WTC11 (cell line): ENCODE results near the gene SERPING1. TPM values are rescaled to one million over a fixed set of nuclear protein-coding genes. Genes with fewer than 3 reads are reported as not detected.

Source experiments
- ATAC-seq: fragments of 200-7000 bp; cut with Tn5 transposase; 2 replicates; pipeline ENCODE4 v1.10.0; 2021; ENCODE audit warnings: mild to moderate bottlenecking, moderate library complexity
- CTCF ChIA-PET: fragments of 300-600 bp; sonication (Branson Sonifier 250); formaldehyde crosslinking; loops from one replicate; lab custom pipeline; 2021; ENCODE audit warnings: antibody characterized with exemption; lab: Charles Lee
- POLR2A ChIA-PET: fragments of 350-600 bp; sonication (Branson Sonifier 250); formaldehyde crosslinking; loops from one replicate; lab custom pipeline; 2021; ENCODE audit warnings: antibody characterized with exemption; lab: Charles Lee
- DNase-seq: peaks from one replicate; pipeline ENCODE4 v3.0.0; 2021; ENCODE audit warnings: low spot score
- H3K27ac Mint-ChIP-seq: 2 replicates; pipeline ENCODE4 v1.8.0; 2021; ENCODE audit warnings: mixed read lengths
- H3K27me3 Mint-ChIP-seq: 2 replicates; pipeline ENCODE4 v1.8.0; 2021; ENCODE audit warnings: low read depth, mild to moderate bottlenecking, moderate library complexity, mixed read lengths
- H3K36me3 Mint-ChIP-seq: 2 replicates; pipeline ENCODE4 v1.8.0; 2021; ENCODE audit warnings: mixed read lengths
- H3K4me1 Mint-ChIP-seq: 2 replicates; pipeline ENCODE4 v1.8.0; 2022; ENCODE audit warnings: mixed read lengths
- H3K4me3 Mint-ChIP-seq: 2 replicates; pipeline ENCODE4 v1.8.0; 2021; ENCODE audit warnings: mild to moderate bottlenecking, moderate library complexity, mixed read lengths
- H3K9me3 Mint-ChIP-seq: 2 replicates; pipeline ENCODE4 v1.8.0; 2021; ENCODE audit warnings: mixed read lengths
- CDX4 ChIP-seq: fragments of 250-450 bp; sonication (Bioruptor Pico); IDR thresholded peaks from 2 replicates; pipeline ENCODE4 v1.9.0; 2021; ENCODE audit warnings: moderate library complexity, mild to moderate bottlenecking, inconsistent platforms, borderline replicate concordance
- CREM ChIP-seq: sonication (generic); formaldehyde crosslinking; IDR thresholded peaks from 2 replicates; pipeline ENCODE4 v1.8.1; 2022; ENCODE audit warnings: mild to moderate bottlenecking, missing genetic modification reagents, moderate library complexity
- E2F1 ChIP-seq: sonication (generic); formaldehyde crosslinking; IDR thresholded peaks from 2 replicates; pipeline ENCODE4 v1.8.0; 2022; ENCODE audit warnings: mild to moderate bottlenecking, missing genetic modification reagents
- EMX1 ChIP-seq: fragments of 250-450 bp; sonication (Bioruptor Pico); IDR thresholded peaks from 2 replicates; pipeline ENCODE4 v1.8.0; 2021; ENCODE audit warnings: mild to moderate bottlenecking
- FOXP1 ChIP-seq: sonication (generic); formaldehyde crosslinking; IDR thresholded peaks from 2 replicates; pipeline ENCODE4 v1.8.0; 2022; ENCODE audit warnings: missing genetic modification reagents, mild to moderate bottlenecking, moderate library complexity, borderline replicate concordance
- GABPB1 ChIP-seq: sonication (generic); formaldehyde crosslinking; IDR thresholded peaks from 2 replicates; pipeline ENCODE4 v1.8.1; 2023; ENCODE audit warnings: mild to moderate bottlenecking, missing genetic modification reagents
- IRF2 ChIP-seq: sonication (generic); formaldehyde crosslinking; IDR thresholded peaks from 2 replicates; pipeline ENCODE4 v1.8.0; 2022; ENCODE audit warnings: low read depth, missing genetic modification reagents, borderline replicate concordance
- JAZF1 ChIP-seq: fragments of 250-450 bp; sonication (Bioruptor Pico); IDR thresholded peaks from 2 replicates; pipeline ENCODE4 v1.9.0; 2021; ENCODE audit warnings: moderate library complexity, mild to moderate bottlenecking, inconsistent platforms
- JUN ChIP-seq: sonication (generic); formaldehyde crosslinking; IDR thresholded peaks from 2 replicates; pipeline ENCODE4 v1.8.0; 2023; ENCODE audit warnings: mild to moderate bottlenecking, missing genetic modification reagents
- MLX ChIP-seq: sonication (generic); formaldehyde crosslinking; IDR thresholded peaks from 2 replicates; pipeline ENCODE4 v1.8.1; 2023; ENCODE audit warnings: mild to moderate bottlenecking, missing genetic modification reagents, moderate library complexity
- PRRX2 ChIP-seq: fragments of 250-450 bp; sonication (Bioruptor Pico); IDR thresholded peaks from 2 replicates; pipeline ENCODE4 v1.8.0; 2021; ENCODE audit warnings: mild to moderate bottlenecking
- RELA ChIP-seq: sonication (generic); formaldehyde crosslinking; IDR thresholded peaks from 2 replicates; pipeline ENCODE4 v1.8.1; 2022; ENCODE audit warnings: missing genetic modification reagents, mild to moderate bottlenecking, borderline replicate concordance
- total RNA-seq: library from RNA; stranded (reverse); gene quantifications from 3 replicates; pipeline ENCODE4 v1.2.3, GENCODE V29; 2021

SERPING1 gene
- total RNA-seq, 1 experiment from 2014 or later = 49.1 TPM

- ATAC-seq = no peak; the same call in 1 of the 2 replicates
- POLR2A ChIA-PET = interaction anchor here (1.4 kb wide), 1 partner anchor 56 kb away, joined by 4 read pairs; no protein-coding TSS in a partner anchor
- H3K27me3 Mint-ChIP-seq = peaks cover 1% of the 10 kb centered on the region
Observed at GRCh38 chr11:57584341-57584740, 13.1 kb upstream of the SERPING1 start.

GRCh38 chr11:57585301-57585700 lies 12.2 kb upstream of the SERPING1 start:
- Mint-ChIP-seq H3K9me3 (peaks cover 11% of the 10 kb centered on the region), H3K27me3 (peaks cover 4% of the 10 kb centered on the region), H3K27ac (no peak overlapping the region), H3K4me1 (peaks cover 10% of the 10 kb centered on the region), H3K4me3 (no peak overlapping the region), H3K36me3 (no peaks in the 10 kb centered on the region)
- no peak for ATAC-seq
- TF ChIP-seq CREM = no peak
- POLR2A ChIA-PET = no interaction called here
- CTCF ChIA-PET = interaction anchor here (1.1 kb wide), 1 partner anchor 18 kb away, joined by 3 read pairs; the partner anchor contains the start of gene UBE2L6
- DNase-seq = no peak

More at GRCh38 chr11:57584341-57584740, 13.1 kb upstream of the SERPING1 start:
- Mint-ChIP-seq H3K9me3 (peaks cover 11% of the 10 kb centered on the region), H3K27ac (no peak overlapping the region), H3K4me3 (no peak overlapping the region), H3K36me3 (no peaks in the 10 kb centered on the region), H3K4me1 (peaks cover 11% of the 10 kb centered on the region)
- CTCF ChIA-PET = interaction anchor here (0.6 to 1.8 kb wide), 4 partner anchors 12 to 442 kb away, joined by 3 to 15 read pairs (median 6); no protein-coding TSS in a partner anchor
- no peak for TF ChIP-seq CDX4 (CRISPR knock-in tag)
- no peak for TF ChIP-seq JUN (CRISPR knock-in tag)
- TF ChIP-seq IRF2 = no peak
- DNase-seq = no peak

GRCh38 chr11:57586711-57587245 lies 10.7 kb upstream of the SERPING1 start:
- Mint-ChIP-seq H3K27ac (no peak overlapping the region), H3K4me3 (no peak overlapping the region)
- POLR2A ChIA-PET = interaction anchor here (0.6 kb wide), 1 partner anchor 55 kb away, joined by 3 read pairs; no protein-coding TSS in a partner anchor

GRCh38 chr11:57588046-57588710 lies 9.3 kb upstream of the SERPING1 start:
- TF ChIP-seq MLX (CRISPR knock-in tag) = no peak
- TF ChIP-seq GABPB1 (CRISPR knock-in tag) = no peak
- no peak for TF ChIP-seq EMX1 (CRISPR knock-in tag)
- no peak for TF ChIP-seq RELA
- TF ChIP-seq E2F1 (CRISPR knock-in tag) = no peak
- TF ChIP-seq FOXP1 = no peak
- ChIA-PET CTCF (interaction anchor here (0.7 kb wide), 1 partner anchor 14 kb away, joined by 3 read pairs; no protein-coding TSS in a partner anchor), POLR2A (no interaction called here)
- ATAC-seq (no peak), DNase-seq (no peak)
- Mint-ChIP-seq H3K36me3 (no peaks in the 10 kb centered on the region), H3K27ac (no peak overlapping the region), H3K4me1 (peaks cover 9% of the 10 kb centered on the region), H3K27me3 (peaks cover 4% of the 10 kb centered on the region), H3K4me3 (no peak overlapping the region), H3K9me3 (peaks cover 11% of the 10 kb centered on the region)

More at GRCh38 chr11:57586711-57587245, 10.7 kb upstream of the SERPING1 start:
- ATAC-seq = no peak
- TF ChIP-seq E2F1 (CRISPR knock-in tag) (no peak), JAZF1 (no peak), CREM (no peak), PRRX2 (CRISPR knock-in tag) (no peak)
- TF ChIP-seq, all 79 proteins: peak for 0
- Mint-ChIP-seq H3K9me3 (peaks cover 11% of the 10 kb centered on the region), H3K36me3 (no peaks in the 10 kb centered on the region), H3K27me3 (peaks cover 4% of the 10 kb centered on the region), H3K4me1 (peaks cover 9% of the 10 kb centered on the region)
- CTCF ChIA-PET = interaction anchor here (0.6 to 1.6 kb wide), 2 partner anchors 12 to 58 kb away, joined by 3 to 4 read pairs; no protein-coding TSS in a partner anchor
- DNase-seq = no peak
